ENCODE measurements around the gene OLIG3. TPM values are rescaled to one million over a fixed set of nuclear protein-coding genes. Genes with fewer than 3 reads are reported as not detected.

OLIG3 gene
- total and polyA plus RNA-seq, 2 of the 8 experiments (the other 6 are each of a cell fraction or from before 2014, with no cell fraction given), result 0.60 to 1.3 TPM

GRCh38 chr6:137491478-137491877 is 2.7 kb downstream of the OLIG3 start:
- H3K23me2 ChIP-seq (ENCODE audit: low read depth, low read length), result peaks cover 37% of the 10 kb centered on the region
- peaks cover 15 to 60% (median 31%) of the 10 kb centered on the region in 4 experiments for H3K4me1 ChIP-seq (replicated peaks in 1 of 4; ENCODE audit: control insufficient read depth in 3 of 4, insufficient read depth in 4 of 4, low read length in 3 of 4)
- no peak overlapping the region for H3K27ac ChIP-seq (ENCODE audit: low read depth, low read length)
- peak overlapping the region in 2 of 4 experiments; percentile 16 to 36; a peak in 2 of 8 replicates for H3K4me3 ChIP-seq (ENCODE audit: extremely low read depth in 1 of 4, insufficient read depth in 2 of 4, low read depth in 3 of 4, low read length in 4 of 4)
- no peak overlapping the region for H4K5ac ChIP-seq (ENCODE audit: insufficient read length, low read depth, low read length)
- H2BK20ac ChIP-seq (ENCODE audit: low read length), result no peak overlapping the region
- no peaks in the 10 kb centered on the region for H3K79me2 ChIP-seq (ENCODE audit: control insufficient read depth in 1 of 2, insufficient read depth in 2 of 2, low read length in 2 of 2)
- H2BK15ac ChIP-seq (ENCODE audit: low read length), result no peak overlapping the region
- no peak for FAIRE-seq
- H3K23ac ChIP-seq (ENCODE audit: insufficient read length), result no peak overlapping the region
- H4K20me1 ChIP-seq (replicated peaks in 1 of 2; ENCODE audit: control insufficient read depth in 1 of 2, insufficient read depth in 2 of 2, low read length in 2 of 2), result no peaks in the 10 kb centered on the region
- H3K36me3 ChIP-seq (ENCODE audit: control insufficient read depth in 2 of 4, insufficient read depth in 4 of 4, low read length in 3 of 4), result no peaks in the 10 kb centered on the region
- H3K4ac ChIP-seq (replicated peaks; ENCODE audit: insufficient read length, low read depth, low read length), result no peak overlapping the region
- no peak overlapping the region for H2AK5ac ChIP-seq (ENCODE audit: low read depth, low read length)
- no peak overlapping the region for H4K8ac ChIP-seq (ENCODE audit: extremely low read depth, insufficient read depth, low read length)
- 4% methylated on average over 6 of the region's 6 CpGs; no CpG with 5 or more reads in 1 of the 2 experiments for WGBS, 2 experiments (ENCODE audit: extremely low coverage in 1 of 2, insufficient coverage in 1 of 2, insufficient read length in 1 of 2, insufficient replicate concordance in 2 of 2, low coverage in 1 of 2, low lambda C conversion rate in 2 of 2, missing lambda C conversion rate in 1 of 2)
- no peak overlapping the region for H3K14ac ChIP-seq (ENCODE audit: insufficient read length)
- no peak overlapping the region for H2BK5ac ChIP-seq (ENCODE audit: low read depth, low read length)
- H2BK120ac ChIP-seq (replicated peaks; ENCODE audit: low read depth, low read length), result no peak overlapping the region
- no peak overlapping the region for H3K18ac ChIP-seq (ENCODE audit: extremely low read depth, low read length)
- H2BK12ac ChIP-seq (ENCODE audit: low read depth, low read length), result no peak overlapping the region
- no peaks in the 10 kb centered on the region for H3K9me3 ChIP-seq (ENCODE audit: insufficient read depth in 2 of 2, low read depth in 1 of 2, low read length in 1 of 2)
- ChIA-PET CTCF (ENCODE audit: partially characterized antibody) (interaction anchor here (0.9 to 8.0 kb wide), 4 partner anchors 11 to 148 kb away, joined by 3 to 62 read pairs (median 3); no protein-coding TSS in a partner anchor), POLR2A (ENCODE audit: partially characterized antibody) (no interaction called here)
- peak overlapping the region; percentile 43 to 91 for H3K4me2 ChIP-seq (ENCODE audit: insufficient read depth in 1 of 2, low read depth in 2 of 2, low read length in 2 of 2)
- H2AFZ ChIP-seq (ENCODE audit: low read length), result no peak overlapping the region
- no peak overlapping the region for H3K9ac ChIP-seq (replicated peaks in 1 of 4; ENCODE audit: extremely low read depth in 1 of 4, low read depth in 3 of 4, low read length in 3 of 4)
- TF ChIP-seq MAFK (IDR thresholded peaks at IDR 0.05; ENCODE audit: low read depth, low read length), result no peak
- TF ChIP-seq CBX5 (IDR thresholded peaks at IDR 0.05; ENCODE audit: low read depth, low read length), result no peak
- no peak for TF ChIP-seq JUND (IDR thresholded peaks at IDR 0.05; ENCODE audit: low read length)
- TF ChIP-seq YY1 (IDR thresholded peaks at IDR 0.05; ENCODE audit: low read depth, low read length), result no peak
- no peak for TF ChIP-seq SP4 (IDR thresholded peaks at IDR 0.05; ENCODE audit: low read length)
- TF ChIP-seq CEBPB (IDR thresholded peaks at IDR 0.05; ENCODE audit: low read depth, low read length), result no peak
- TF ChIP-seq NRF1 (IDR thresholded peaks at IDR 0.05; ENCODE audit: low read depth, low read length), result no peak
- no peak for TF ChIP-seq HDAC2 (IDR thresholded peaks at IDR 0.05; ENCODE audit: borderline replicate concordance in 1 of 2, low read depth in 2 of 2, low read length in 2 of 2)
- TF ChIP-seq CHD2 (IDR thresholded peaks at IDR 0.05; ENCODE audit: low read length), result no peak
- TF ChIP-seq SP1 (IDR thresholded peaks at IDR 0.05; ENCODE audit: low read depth, low read length), result no peak
- no peak for TF ChIP-seq SIN3A (conservative IDR thresholded peaks at IDR 0.05 in 1 of 2, IDR thresholded peaks at IDR 0.05 in 1 of 2; ENCODE audit: low read depth in 1 of 2, low read length in 2 of 2)
- H3K79me1 ChIP-seq (ENCODE audit: low read depth, low read length), result no peaks in the 10 kb centered on the region
- H3K27me3 ChIP-seq (replicated peaks in 1 of 4; ENCODE audit: control insufficient read depth in 3 of 4, extremely low read depth in 1 of 4, insufficient read depth in 3 of 4, low read length in 3 of 4), result peaks cover 51 to 100% (median 93%) of the 10 kb centered on the region in 4 experiments
- no peak overlapping the region for H4K91ac ChIP-seq (replicated peaks; ENCODE audit: insufficient read length, low read length)
- no peak for DNase-seq (ENCODE audit: low read depth in 1 of 2, low spot score in 2 of 2)
- no peak overlapping the region for H3K56ac ChIP-seq (replicated peaks; ENCODE audit: insufficient read length, low read depth, low read length)
